CD1c-positive myeloid dendritic cell (primary cell): ENCODE data around the gene TTLL5.

Experiments
- DNase-seq: peaks from one replicate; pipeline ENCODE4 v3.0.0-alpha.2; 2016; ENCODE audit errors: extremely low spot score

TTLL5 gene

DNA sequence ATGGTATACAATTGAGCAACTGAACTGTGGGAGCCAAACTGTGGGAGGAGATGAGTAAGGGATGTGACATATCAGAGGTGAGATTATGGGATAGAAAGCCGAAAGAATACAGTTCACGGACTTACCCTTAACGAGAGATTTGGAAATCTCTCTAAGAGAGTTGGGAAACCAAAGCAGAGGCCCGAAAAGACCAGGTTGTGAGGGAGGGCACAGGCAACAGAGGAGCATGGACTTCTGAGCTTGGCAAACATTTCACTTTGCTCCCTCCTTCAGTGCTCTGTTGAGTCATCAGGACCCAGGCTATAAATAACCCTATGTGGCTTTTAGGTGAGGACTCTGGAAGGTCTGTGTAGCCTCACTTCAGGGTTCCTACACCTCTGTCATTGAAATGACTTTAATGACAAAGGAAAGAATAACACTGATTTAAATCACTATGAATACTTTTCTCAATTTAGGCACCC, 200.1 kb downstream of the TTLL5 start:
- DNase-seq = no peak

DNA sequence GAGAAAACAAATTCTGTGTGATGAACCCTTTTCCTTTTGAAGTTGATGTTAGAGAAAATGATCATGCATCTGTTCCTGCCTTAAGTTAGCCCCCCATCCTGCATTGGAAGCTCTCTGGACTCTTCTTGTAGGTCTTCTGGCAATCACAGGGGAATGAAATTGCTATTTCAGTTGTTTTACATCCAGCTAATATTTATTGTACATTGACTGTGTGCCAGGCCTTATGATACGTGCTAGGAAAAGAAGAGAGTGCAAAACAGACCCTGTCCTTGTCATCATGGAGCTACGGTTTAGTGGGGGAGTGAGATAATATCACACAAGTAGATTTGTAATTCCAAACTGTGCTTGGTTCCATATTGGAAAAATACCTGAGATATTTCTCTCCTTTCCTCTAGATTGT, 202.2 kb downstream of the TTLL5 start:
- no peak for DNase-seq

DNA sequence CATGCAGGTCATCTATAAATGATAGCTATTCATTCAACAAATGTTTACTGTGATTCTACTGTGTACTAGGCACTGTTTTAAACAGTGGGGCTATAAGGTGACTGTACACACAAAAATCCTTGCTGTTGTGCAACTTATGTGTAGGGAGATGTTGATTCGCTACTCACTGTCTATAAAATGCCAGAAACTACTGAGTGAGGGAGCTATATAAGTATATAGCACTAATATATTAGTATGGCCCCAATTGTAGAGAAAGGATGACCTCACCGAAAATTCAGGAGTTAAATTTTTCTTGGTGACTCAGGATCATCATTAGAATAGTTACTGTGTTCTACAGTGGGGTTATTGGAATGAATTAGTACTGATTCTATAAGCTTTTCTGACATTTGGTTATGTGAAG, 203.3 kb downstream of the TTLL5 start:
- DNase-seq = no peak

DNA sequence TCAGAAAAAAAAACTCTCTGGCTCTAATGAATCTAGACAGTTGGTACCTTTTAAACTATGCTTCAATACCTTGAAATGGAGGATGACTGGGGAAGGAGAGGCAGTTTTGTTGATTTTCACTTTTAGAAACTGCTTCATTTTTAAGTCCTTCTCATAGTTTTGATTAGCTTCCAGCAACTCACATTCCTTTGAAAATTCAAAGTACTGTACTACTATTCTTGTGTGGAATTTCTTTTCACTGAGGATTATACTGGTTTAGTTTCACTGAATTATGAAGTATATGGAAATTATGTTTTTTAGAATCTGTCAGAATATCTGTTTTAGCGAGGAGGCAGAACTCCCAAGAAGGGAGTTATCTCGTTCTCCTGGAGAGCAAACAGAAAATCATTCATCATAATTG, 204.5 kb downstream of the TTLL5 start:
- no peak for DNase-seq

DNA sequence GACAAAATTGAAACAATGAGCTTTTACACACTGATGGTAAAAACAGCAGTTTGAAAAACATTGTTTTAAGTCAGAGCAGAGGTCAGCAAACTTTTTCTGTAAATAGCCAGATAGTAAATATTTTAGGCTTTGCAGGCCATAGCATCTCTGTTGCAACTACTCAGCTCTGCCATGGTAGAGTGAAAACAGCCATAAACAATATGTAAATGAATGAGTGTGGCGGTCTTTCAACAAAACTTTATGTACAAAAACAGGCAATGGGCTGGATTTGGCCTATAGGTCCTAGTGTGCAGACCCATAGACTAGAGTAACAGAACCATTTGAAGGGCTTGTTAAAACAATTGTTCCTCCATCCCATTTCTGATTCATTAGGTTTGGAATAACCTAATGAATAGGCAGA, 205.9 kb downstream of the TTLL5 start:
- DNase-seq = no peak

DNA sequence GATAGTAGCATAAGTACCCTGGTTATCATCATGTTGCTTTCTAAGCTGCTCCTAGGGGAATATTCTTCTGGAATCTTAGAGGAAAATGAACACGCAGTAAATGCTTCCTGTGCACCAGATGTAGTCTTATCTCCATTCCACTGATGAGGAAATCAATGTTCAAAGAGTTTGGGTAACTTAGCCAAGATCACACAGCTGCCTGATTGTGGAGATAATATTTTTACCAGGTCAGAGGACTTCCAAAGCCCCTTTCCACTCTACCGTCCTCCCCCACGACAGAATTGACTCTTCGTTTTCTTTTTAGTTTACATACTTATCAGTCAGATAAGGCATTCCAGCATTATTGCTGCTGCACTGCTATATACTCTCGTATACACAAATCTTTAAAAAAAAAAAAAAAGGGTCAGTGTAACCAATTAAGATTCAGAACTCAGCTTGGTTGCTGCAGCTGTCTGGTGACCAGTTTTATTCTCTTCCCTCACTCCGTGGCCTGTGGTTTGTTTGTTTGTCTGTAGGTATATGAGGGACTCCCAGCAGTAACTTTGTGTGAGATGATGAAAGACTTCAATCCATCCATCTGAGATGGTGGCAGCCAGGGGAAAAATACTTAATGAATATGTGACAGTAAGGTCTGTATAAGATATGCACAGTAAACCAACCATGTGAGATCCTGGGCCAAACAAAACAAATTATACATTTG, 210.3 kb downstream of the TTLL5 start:
- no peak for DNase-seq

DNA sequence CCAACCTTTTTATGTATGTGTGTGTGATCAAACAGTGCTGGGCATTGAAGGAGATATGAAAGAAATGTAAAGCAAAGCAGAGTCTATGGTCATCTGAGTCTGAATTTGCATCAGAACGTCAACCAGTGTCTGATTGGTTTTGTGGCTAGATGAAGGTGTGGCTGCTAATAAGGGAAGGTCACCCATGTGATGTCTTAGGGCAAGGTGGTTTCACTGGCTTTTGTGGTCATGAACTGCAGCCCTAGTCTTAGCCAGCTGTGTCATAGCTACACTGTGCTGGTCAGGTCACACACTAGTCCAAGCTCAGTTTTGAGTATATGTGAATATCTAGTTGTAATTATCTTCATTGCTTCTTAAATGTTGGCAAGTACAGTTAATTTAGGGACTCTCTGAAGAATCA, 214.9 kb downstream of the TTLL5 start:
- no peak for DNase-seq

DNA sequence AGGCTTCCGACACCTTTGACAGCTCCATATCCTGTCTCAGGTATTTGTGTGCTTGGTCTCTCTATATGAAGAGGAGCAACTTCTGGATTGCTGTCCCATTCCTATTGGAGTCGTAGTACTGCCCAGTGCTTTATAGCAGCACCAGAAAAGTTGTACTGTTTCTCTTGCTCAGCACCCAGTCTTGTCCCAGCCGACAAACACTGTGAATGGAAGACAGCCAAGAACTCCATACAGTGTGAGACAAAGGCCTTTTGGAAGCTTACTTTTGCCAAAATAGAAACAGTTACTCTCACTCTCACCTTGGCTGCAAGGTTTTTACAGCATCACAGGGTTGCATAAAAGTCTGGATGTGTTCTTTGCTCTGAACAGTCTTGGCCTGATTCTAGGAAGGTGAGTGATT, 215.5 kb downstream of the TTLL5 start:
- DNase-seq = no peak

DNA sequence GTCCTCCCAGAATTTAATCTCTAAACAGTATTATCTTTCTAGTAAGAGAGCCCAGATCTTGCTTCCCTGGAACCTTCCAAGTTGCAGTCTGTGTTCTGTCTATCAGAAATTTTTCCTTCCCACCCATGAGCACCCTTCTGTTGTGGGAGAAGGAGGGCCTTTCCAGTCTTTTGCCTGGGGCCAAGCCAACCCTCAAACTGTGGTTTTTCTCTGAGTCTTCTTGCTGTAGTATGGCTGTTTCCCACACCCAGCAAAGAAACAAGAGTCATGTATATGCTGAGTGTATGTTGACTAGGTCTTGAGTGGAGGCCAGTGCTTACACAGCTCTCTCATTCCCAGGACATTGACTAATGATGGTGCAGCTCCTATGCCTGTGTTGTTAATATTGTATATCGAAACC, 216.2 kb downstream of the TTLL5 start:
- DNase-seq = no peak

DNA sequence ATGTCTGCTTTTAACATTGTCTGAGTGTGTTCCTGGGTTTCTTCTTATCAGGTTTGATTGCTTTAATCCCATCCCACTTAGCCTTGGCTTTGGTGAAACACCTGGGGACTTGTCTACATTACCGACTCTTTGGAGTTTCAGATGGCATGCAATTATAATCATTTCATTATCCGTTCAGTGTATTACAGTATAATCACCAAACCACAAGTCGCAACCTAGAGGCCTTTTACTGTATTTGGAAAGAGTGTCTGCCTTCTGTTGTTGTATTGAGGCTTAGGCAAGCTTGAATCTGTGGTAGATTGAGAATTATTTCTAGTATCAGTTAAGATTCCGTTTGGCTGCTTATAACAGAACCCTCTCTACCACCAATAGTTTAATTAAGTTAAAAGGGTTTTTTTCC, 216.8 kb downstream of the TTLL5 start:
- no peak for DNase-seq

DNA sequence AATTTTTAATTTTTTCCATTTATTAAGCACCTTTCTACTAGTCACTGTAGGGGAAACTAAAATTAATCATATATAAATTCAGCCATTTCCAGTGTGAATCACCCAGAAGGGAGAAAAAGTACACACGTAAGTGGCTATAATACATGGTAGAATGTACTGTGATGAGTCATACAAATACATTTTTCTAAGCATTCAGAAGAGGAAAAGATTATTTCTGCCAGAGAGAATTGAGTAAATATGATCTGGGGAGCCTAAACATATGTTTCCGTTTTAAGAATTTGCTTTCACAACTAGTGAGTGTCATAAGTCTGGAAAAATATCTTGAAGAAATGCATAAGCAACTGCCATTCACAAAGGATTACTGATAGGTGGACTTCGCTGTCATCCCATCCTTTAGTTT, 218.0 kb downstream of the TTLL5 start:
- DNase-seq = no peak

DNA sequence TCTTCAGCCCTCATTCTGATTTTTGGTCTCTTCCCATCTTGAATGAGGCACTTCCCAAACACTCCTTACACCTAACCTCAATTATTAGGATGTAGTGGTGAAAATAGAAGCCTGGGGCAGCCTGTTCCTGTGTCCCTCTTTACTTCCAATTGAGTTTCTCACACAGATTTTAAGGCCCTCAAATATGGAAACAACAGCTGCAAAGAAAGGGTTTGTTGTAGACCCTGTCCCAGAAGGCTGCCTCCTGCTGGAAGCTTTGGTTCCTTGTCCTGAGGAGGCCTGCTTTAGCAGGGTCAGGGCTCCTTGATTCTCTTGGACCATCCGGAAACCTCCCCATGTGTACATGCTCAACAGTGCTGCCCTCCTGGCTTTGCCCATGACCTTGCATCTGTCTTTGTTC, 219.5 kb downstream of the TTLL5 start:
- DNase-seq = no peak

DNA sequence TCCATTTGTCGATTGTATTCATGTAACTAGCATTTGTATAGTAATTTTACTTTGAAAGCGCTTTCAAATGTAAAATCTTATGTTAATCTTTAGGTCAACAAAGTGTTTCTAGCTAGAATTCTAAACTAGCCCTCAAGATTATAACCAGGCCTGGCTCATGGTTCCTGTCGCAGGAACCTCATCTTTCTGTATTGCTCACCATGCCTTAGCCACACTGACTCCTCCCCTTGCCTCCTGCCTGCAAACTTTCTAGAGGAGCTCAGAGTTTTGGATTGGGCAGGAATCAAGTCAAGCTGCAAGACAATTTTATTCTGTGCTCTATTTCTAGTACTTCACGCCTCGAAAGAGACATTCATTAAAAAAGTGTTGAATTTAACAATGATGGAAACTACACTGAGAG, 220.9 kb downstream of the TTLL5 start:
- DNase-seq = no peak

DNA sequence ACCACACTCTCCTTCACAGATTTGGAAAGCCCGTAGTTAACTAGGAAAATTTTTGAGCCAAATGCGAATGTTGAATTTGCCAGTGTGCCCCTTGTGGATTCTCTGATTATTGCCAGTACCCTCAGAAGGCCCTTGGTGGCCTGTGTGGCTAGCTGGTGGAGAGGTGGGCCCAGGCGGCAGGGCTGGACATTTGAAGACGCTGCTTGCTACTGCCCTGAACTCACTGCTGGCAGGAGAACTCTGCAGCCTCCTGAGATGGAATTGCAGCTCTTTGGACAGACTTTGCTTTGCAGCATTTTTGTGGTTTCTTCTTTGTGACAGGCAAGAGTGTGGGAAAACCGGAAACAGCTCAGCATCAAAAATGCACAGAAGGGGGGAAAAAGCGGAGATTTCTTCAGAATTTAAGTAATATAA, 223.2 kb downstream of the TTLL5 start:
- DNase-seq = no peak

DNA sequence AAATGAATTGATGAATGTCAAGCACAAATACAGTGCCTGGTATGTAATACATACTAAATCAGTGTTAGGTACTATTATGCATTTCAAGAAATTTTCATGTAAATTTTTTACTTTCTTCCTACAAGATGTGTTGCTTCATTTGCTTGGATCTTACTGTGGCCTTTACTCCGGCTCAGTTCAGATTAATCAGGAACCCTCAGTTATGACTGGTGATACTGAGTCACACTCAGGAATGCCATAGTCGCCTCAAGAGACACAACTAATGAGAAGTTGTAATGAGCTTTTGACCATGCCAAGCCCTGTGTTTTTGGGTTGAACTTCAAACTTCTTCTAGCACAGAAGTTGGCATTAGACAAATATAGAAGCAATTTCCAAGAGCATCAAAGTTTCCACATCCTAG, 224.8 kb downstream of the TTLL5 start:
- DNase-seq = no peak

DNA sequence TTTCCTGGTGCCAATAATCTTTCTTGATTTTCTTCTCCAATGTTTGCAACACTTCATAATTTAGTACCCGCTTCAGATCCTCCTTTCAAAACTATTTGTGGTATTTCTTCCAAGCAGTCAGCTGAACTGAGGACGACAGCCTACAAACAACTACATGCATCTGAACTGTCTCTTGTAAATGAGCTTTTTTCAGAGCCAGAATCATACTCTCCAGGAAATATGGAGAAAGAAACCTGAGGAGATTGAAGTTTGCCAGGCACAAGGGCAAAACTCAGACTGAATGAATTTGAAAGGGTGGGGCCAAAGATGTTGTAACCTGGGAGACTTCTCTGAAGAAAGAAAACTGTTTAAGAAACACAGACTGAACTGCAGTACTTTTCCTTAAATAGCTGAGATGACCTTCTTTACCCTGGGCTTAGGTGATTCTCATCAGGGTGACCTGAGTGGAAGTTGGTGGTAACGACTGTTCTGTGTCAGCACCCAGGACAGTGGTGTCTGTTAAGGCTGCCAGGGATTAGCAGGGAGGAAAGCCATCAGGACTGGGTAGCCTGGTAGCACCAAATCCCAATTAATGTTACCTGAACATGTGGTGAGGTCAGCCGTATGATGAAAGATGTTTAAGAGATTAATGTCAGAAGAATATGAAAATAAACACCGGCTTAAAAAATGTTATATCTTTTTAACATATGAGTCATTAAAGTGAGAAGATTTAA, 225.7 kb downstream of the TTLL5 start:
- no peak for DNase-seq

DNA sequence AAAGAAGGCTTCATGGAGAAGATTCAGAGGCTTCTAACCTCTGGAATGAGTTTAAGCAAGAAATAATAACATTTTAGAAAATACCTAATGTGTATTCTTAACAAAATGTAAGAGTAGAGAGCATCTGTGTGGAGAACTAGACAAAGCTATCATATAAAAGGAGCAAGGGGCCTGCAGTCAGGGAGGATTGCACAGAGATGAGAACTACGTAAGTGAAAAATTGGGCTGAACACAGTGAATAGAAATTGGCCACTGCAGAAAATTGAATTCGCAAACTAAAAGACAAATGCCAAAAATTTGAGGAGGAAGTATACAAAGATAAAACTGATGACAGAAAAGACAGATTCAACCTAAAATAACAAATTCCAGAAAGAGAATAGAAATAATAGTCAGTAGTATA, 227.9 kb downstream of the TTLL5 start:
- no peak for DNase-seq

DNA sequence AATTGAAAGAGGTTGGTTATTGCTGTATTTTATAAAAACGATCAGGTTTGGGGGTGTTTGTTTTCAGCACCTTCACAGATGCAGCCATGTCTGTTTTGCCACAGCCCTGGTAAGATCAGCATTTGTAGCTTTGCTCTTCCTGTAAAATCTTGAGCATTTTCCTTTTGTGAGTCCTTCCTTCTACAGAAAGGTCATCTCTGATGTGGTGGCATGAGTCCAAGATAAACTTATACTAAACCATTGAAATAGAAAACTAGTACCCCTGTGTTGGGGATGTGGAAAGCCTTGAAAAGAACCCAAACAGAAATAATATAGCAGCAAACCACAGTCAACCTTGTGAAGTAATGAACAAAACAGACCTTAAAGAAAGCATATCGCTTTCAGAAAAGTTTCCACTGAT, 235.3 kb downstream of the TTLL5 start:
- no peak for DNase-seq

DNA sequence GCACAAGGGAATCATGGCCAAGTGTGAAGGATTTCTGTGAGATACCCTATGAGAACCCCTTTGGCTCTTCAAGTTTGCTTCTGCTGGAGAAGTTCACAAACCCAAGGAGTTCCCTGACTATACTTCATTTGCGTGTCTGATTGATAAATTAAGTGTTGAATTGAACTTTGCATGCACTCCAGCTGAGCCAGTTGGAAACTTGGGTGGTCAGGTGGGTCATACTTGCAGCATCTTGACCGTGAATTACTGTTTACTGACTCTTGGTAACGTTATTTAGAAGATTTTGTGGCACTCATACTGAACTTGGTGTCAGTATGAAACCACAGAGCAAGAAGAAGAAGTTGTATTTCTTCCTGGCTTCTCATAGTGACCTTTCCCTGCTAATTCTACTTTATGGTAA, 243.3 kb downstream of the TTLL5 start:
- DNase-seq = no peak

DNA sequence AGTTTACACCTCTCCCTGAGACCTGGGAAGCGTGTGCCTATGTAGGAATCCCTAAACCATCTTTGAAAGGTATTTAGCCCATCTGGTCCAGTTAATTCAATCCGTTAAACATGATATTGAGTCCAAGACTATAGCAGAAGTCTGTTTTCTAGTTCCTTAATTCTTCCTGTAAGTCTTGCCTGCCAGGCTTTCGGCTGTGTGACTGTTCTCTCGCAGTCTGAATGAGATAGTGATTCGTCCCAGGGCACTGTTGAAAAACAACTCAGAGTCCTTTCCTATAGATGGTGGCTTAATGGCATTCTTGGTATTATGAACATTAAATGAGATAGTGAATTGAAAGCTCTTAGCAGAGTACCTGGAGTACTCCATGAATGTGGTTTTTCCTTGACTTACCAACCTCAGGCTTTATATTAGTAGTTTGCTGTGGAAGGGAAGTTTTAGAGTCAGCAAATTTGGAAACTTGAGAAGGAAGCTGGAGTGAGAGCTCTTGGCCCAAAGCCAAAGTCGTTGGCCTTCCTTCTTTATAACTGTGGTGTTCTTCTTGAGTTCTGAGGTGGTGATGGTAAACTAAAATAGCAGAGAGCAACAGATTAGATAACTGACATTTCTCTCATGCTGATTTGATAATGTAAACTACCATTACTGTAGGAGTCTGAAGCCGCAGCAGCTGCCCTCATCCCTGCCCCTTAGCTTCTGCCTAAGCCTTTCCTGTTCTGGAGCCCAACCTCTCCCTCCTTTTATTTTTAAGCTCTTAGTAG, 244.3 kb downstream of the TTLL5 start:
- DNase-seq = peak; percentile 52

DNA sequence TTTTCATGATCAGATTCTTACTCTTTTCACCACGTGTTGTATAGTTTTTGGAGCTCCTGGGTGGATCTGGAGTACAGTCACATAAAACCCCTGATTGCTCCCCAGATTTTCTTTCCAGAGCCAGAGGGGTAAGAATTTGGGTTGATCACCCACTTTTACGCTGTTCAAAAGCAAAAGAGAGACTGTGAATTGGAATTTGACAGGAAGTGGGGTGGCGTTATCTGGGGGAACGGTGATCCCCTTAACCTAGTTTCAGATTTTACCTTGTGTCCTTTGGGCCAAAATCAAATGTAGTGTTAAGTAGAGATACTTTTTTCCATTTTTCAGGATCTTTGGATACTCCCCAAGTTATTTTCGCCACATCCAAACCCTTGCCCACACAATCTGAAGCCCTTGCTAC, 245.2 kb downstream of the TTLL5 start:
- no peak for DNase-seq

DNA sequence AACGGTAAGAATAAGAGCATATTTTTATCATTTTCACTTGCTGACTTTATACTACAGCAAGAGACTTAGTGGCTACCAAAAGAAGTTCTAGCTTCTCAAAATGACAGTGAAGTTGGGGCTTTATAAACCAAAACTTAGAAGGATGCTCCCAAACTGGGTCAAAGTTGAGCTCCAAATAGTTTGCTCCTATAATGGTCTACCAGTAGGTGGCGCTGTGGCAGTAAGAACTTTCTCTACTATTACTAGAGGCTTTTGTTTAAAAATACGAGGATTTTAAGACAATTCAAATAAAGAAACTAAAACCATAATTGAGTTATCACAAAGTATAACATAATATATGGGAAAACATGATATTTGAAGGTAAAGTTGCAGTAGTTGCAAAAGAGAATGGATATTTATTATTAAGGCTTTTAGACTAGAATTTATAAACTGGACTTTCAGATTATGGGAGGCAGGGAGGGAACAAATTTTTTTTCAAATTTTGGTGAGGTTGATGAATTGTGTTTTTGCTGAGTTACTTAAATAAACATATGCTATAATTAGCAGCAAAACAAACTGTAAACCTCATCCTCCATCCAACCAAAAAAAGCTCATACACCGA, 245.7 kb downstream of the TTLL5 start:
- DNase-seq = peak; percentile 74
